GM23338 (cell line): Measurements from ENCODE around the gene MTHFD2L.

Source experiments
- CREB1 ChIP-seq: fragments of 250-450 bp; sonication (Bioruptor Pico); IDR thresholded peaks from 2 replicates; pipeline ENCODE4 v1.5.0; 2020; ENCODE audit warnings: low read depth, mild to moderate bottlenecking, moderate library complexity
- EZH2 ChIP-seq: fragments of 200-600 bp; sonication (generic); IDR thresholded peaks from one replicate; pipeline ENCODE4 v1.8.0; 2017; ENCODE audit warnings: antibody characterized with exemption, mild to moderate bottlenecking, low read depth; ENCODE audit not compliant: unreplicated experiment
- EZH2phosphoT487 ChIP-seq: fragments of 200-600 bp; sonication (generic); IDR thresholded peaks from one replicate; pipeline ENCODE4 v1.8.1; 2018; ENCODE audit warnings: antibody characterized with exemption; ENCODE audit not compliant: unreplicated experiment
- JUNB ChIP-seq: IDR thresholded peaks from one replicate; pipeline ENCODE4 v1.6.1; 2016; ENCODE audit warnings: antibody characterized with exemption; ENCODE audit not compliant: unreplicated experiment
- POLR2AphosphoS5 ChIP-seq: IDR thresholded peaks from 2 replicates; pipeline ENCODE4 v1.6.1; 2016; ENCODE audit warnings: antibody characterized with exemption, low read depth
- ZNF331 ChIP-seq: fragments of 250-450 bp; sonication (Bioruptor Pico); IDR thresholded peaks from 2 replicates; pipeline ENCODE4 v1.5.0; 2020; ENCODE audit warnings: low read depth, mild to moderate bottlenecking, moderate library complexity
- TF ChIP-seq, protein P1 (sequence below), 2 experiments: fragments of 200-600 bp in 1 of 2; sonication (generic) in 1 of 2; conservative IDR thresholded peaks; 2 replicates each; pipeline versions ENCODE4 v1.5.1 to v1.6.1; 2016 to 2017; ENCODE audit warnings: antibody characterized with exemption in 2 of 2, low read depth in 2 of 2, mild to moderate bottlenecking in 2 of 2, moderate library complexity in 1 of 2
- TF ChIP-seq, protein P2 (sequence below): IDR thresholded peaks from one replicate; pipeline ENCODE4 v1.6.1; 2018; ENCODE audit warnings: antibody characterized with exemption; ENCODE audit not compliant: unreplicated experiment
- TF ChIP-seq, protein P3 (sequence below): IDR thresholded peaks from 2 replicates; pipeline ENCODE4 v1.6.1; 2016; ENCODE audit warnings: antibody characterized with exemption

DNA sequence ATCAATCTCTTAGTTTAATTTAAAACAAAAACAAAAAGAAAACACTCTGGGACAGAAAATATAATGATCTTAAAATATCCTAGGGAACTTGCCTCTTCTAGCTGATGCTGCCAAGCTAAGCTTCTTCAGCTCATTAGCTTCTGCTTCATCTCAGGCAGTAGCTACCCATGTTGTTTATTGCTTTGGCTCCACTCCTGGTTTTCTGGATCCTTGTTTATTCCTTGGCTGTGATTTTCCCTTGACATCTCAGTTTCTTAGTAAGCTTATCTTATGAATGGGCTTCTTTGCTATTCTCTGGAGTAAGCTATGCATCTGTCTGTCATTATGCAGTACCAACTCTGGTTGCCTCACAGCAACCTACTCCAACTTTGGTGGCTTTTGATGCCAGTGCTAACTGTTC lies 5.1 kb upstream of the MTHFD2L start:
- TF ChIP-seq EZH2 (no peak), POLR2AphosphoS5 (no peak), CREB1 (CRISPR knock-in tag) (no peak), EZH2phosphoT487 (no peak), JUNB (no peak), ZNF331 (CRISPR knock-in tag) (no peak)
- TF ChIP-seq, protein P1, sequence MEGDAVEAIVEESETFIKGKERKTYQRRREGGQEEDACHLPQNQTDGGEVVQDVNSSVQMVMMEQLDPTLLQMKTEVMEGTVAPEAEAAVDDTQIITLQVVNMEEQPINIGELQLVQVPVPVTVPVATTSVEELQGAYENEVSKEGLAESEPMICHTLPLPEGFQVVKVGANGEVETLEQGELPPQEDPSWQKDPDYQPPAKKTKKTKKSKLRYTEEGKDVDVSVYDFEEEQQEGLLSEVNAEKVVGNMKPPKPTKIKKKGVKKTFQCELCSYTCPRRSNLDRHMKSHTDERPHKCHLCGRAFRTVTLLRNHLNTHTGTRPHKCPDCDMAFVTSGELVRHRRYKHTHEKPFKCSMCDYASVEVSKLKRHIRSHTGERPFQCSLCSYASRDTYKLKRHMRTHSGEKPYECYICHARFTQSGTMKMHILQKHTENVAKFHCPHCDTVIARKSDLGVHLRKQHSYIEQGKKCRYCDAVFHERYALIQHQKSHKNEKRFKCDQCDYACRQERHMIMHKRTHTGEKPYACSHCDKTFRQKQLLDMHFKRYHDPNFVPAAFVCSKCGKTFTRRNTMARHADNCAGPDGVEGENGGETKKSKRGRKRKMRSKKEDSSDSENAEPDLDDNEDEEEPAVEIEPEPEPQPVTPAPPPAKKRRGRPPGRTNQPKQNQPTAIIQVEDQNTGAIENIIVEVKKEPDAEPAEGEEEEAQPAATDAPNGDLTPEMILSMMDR (conservative IDR thresholded peaks at IDR 0.05; ENCODE audit: low read depth in 2 of 2) = no peak
- TF ChIP-seq, protein P2, sequence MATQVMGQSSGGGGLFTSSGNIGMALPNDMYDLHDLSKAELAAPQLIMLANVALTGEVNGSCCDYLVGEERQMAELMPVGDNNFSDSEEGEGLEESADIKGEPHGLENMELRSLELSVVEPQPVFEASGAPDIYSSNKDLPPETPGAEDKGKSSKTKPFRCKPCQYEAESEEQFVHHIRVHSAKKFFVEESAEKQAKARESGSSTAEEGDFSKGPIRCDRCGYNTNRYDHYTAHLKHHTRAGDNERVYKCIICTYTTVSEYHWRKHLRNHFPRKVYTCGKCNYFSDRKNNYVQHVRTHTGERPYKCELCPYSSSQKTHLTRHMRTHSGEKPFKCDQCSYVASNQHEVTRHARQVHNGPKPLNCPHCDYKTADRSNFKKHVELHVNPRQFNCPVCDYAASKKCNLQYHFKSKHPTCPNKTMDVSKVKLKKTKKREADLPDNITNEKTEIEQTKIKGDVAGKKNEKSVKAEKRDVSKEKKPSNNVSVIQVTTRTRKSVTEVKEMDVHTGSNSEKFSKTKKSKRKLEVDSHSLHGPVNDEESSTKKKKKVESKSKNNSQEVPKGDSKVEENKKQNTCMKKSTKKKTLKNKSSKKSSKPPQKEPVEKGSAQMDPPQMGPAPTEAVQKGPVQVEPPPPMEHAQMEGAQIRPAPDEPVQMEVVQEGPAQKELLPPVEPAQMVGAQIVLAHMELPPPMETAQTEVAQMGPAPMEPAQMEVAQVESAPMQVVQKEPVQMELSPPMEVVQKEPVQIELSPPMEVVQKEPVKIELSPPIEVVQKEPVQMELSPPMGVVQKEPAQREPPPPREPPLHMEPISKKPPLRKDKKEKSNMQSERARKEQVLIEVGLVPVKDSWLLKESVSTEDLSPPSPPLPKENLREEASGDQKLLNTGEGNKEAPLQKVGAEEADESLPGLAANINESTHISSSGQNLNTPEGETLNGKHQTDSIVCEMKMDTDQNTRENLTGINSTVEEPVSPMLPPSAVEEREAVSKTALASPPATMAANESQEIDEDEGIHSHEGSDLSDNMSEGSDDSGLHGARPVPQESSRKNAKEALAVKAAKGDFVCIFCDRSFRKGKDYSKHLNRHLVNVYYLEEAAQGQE = no peak
- TF ChIP-seq, protein P3, sequence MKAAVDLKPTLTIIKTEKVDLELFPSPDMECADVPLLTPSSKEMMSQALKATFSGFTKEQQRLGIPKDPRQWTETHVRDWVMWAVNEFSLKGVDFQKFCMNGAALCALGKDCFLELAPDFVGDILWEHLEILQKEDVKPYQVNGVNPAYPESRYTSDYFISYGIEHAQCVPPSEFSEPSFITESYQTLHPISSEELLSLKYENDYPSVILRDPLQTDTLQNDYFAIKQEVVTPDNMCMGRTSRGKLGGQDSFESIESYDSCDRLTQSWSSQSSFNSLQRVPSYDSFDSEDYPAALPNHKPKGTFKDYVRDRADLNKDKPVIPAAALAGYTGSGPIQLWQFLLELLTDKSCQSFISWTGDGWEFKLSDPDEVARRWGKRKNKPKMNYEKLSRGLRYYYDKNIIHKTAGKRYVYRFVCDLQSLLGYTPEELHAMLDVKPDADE = no peak
